GM12878 (cell line): ENCODE data around the gene TOR2A. TPM values are rescaled to one million over a fixed set of nuclear protein-coding genes. Genes with fewer than 3 reads are reported as not detected.

Experiments
- ATAC-seq: fragments of 200-7000 bp; cut with Tn5 transposase; 3 replicates; pipeline ENCODE4 v1.9.1; 2020; ENCODE audit warnings: mild to moderate bottlenecking, moderate library complexity
- BruUV-seq: library from RNA; stranded (reverse); fragments of 400-500 nt; replicated peaks from 2 replicates; lab custom pipeline; 2021; lab: Mats Ljungman, UMichigan
- CTCF ChIA-PET: fragments of 300-600 bp; sonication (Branson Sonifier 250); formaldehyde crosslinking; extraction: SDS; loops from one replicate; lab custom pipeline; 2021; ENCODE audit warnings: inconsistent platforms; lab: Yijun Ruan, JAX
- POLR2A ChIA-PET: fragments of 350-600 bp; formaldehyde crosslinking; extraction: SDS; loops from one replicate; lab custom pipeline; 2021; ENCODE audit warnings: inconsistent platforms; lab: Charles Lee
- RAD21 ChIA-PET: fragments of 300-600 bp; sonication (Branson Sonifier 250); formaldehyde crosslinking; loops from one replicate; lab custom pipeline; 2023; ENCODE audit warnings: antibody characterized with exemption; ENCODE audit not compliant: unreplicated experiment; lab: Charles Lee
- SMC1A ChIA-PET: fragments of 300-600 bp; sonication (Branson Sonifier 250); formaldehyde crosslinking; loops from one replicate; lab custom pipeline; 2023; ENCODE audit not compliant: unreplicated experiment, uncharacterized antibody; lab: Charles Lee
- DNase-seq: peaks from one replicate; pipeline ENCODE4 v3.0.0-alpha.2; 2011; ENCODE audit warnings: low read depth, low spot score
- FAIRE-seq: peaks from 3 replicates; lab custom pipeline; 2011; peaks lifted over from hg19 to GRCh38; lab: Jason Lieb, UNC
- H2AFZ ChIP-seq: 2 replicates; pipeline ENCODE4 v1.6.0; 2011; ENCODE audit warnings: low read depth, low read length, control low read depth; ENCODE audit not compliant: control insufficient read depth
- H3K27ac ChIP-seq: 2 replicates; pipeline ENCODE4 v1.5.1; 2011; ENCODE audit warnings: control low read depth; ENCODE audit not compliant: control insufficient read depth, insufficient read depth
- H3K27me3 ChIP-seq, 2 experiments: replicated peaks in 1 of 2; 2 replicates each; pipeline versions ENCODE4 v1.6.0 to v1.6.1; 2011; ENCODE audit warnings: low read length in 1 of 2; ENCODE audit not compliant: control insufficient read depth in 2 of 2, insufficient read depth in 2 of 2
- H3K36me3 ChIP-seq, 2 experiments: 2 replicates each; pipeline ENCODE4 v1.5.1; 2011; ENCODE audit warnings: low read length in 1 of 2; ENCODE audit not compliant: control insufficient read depth in 2 of 2, insufficient read depth in 2 of 2
- H3K4me1 ChIP-seq: 2 replicates; pipeline ENCODE4 v1.6.1; 2011; ENCODE audit warnings: mild to moderate bottlenecking, low read length, moderate library complexity, mixed read lengths; ENCODE audit not compliant: control insufficient read depth, insufficient read depth
- H3K4me2 ChIP-seq: 2 replicates; pipeline ENCODE4 v1.6.0; 2011; ENCODE audit warnings: control low read depth; ENCODE audit not compliant: control insufficient read depth, insufficient read depth
- H3K4me3 ChIP-seq: fragments of 200-600 bp; sonication (generic); 2 replicates; pipeline ENCODE4 v1.5.1; 2016
- H3K79me2 ChIP-seq: 2 replicates; pipeline ENCODE4 v1.6.0; 2011; ENCODE audit warnings: low read length; ENCODE audit not compliant: control insufficient read depth, insufficient read depth
- H3K9ac ChIP-seq: 2 replicates; pipeline ENCODE4 v1.8.0; 2011; ENCODE audit warnings: low read length, control low read depth, mixed read lengths; ENCODE audit not compliant: control insufficient read depth, insufficient read depth
- H3K9me3 ChIP-seq: replicated peaks from 3 replicates; pipeline ENCODE4 v1.5.1; 2011; ENCODE audit warnings: mild to moderate bottlenecking, low read length; ENCODE audit not compliant: control insufficient read depth, insufficient read depth
- H4K20me1 ChIP-seq: 2 replicates; pipeline ENCODE4 v1.6.0; 2011; ENCODE audit not compliant: control insufficient read depth, insufficient read depth
- BHLHE40 ChIP-seq, 2 experiments: fragments of 450-650 bp in 1 of 2; IDR thresholded peaks; 2 replicates each; pipeline ENCODE4 v1.6.1; 2011 to 2017; ENCODE audit warnings: low read depth in 2 of 2, borderline replicate concordance in 1 of 2, improper control_type of control experiment in 1 of 2, low read length in 1 of 2, mild to moderate bottlenecking in 1 of 2
- ELK1 ChIP-seq: IDR thresholded peaks from 2 replicates; pipeline ENCODE4 v1.6.1; 2012; ENCODE audit warnings: low read depth, low read length, improper control_type of control experiment
- GABPA ChIP-seq: IDR thresholded peaks from 2 replicates; pipeline ENCODE4 v1.6.1; 2014; ENCODE audit warnings: antibody characterized with exemption, low read depth, mild to moderate bottlenecking, inconsistent platforms
- GATAD2B ChIP-seq: fragments of 450-650 bp; conservative IDR thresholded peaks from 2 replicates; pipeline ENCODE4 v1.6.1; 2017; ENCODE audit warnings: low read depth, mild to moderate bottlenecking, moderate library complexity
- HDAC2 ChIP-seq: fragments of 200-600 bp; sonication (generic); IDR thresholded peaks from 2 replicates; pipeline ENCODE4 v1.6.1; 2017
- HSF1 ChIP-seq: fragments of 150-350 bp; IDR thresholded peaks from 2 replicates; pipeline ENCODE4 v1.6.1; 2014; ENCODE audit warnings: mild to moderate bottlenecking, low read depth, low read length
- NFXL1 ChIP-seq: fragments of 450-650 bp; IDR thresholded peaks from 2 replicates; pipeline ENCODE4 v1.6.1; 2017; ENCODE audit warnings: antibody characterized with exemption, mild to moderate bottlenecking, borderline replicate concordance
- SMAD1 ChIP-seq: fragments of 450-650 bp; IDR thresholded peaks from 2 replicates; pipeline ENCODE4 v1.6.1; 2018; ENCODE audit warnings: mild to moderate bottlenecking, low read depth; ENCODE audit not compliant: partially characterized antibody
- WGBS: methylation state at CpG from one replicate; pipeline ENCODE4 v1.1.6; 2016; ENCODE audit warnings: low lambda C conversion rate; ENCODE audit not compliant: insufficient replicate concordance, insufficient coverage; ENCODE audit errors: missing lambda C conversion rate; 5-methylcytosine and 5-hydroxymethylcytosine counted together
- in situ Hi-C: fragments of 300-500 bp; cut with MboI; formaldehyde crosslinking; loops from 9 replicates; pipeline ENCODE4 v1.14.3; 2018; ENCODE audit warnings: mixed read lengths
- intact Hi-C: fragments of 100-400 bp; cut with micrococcal nuclease; formaldehyde crosslinking; loops from one replicate; pipeline ENCODE4 v1.14.2; 2022; ENCODE audit not compliant: unreplicated experiment
- polyA plus RNA-seq, 11 experiments: library from polyadenylated mRNA; depleted of rRNA in 4 of 11; unstranded in 6 of 11; stranded (reverse) in 5 of 11; fragments of >200 nt; fragmentation: Nextera tagmentation in 4 of 11; fragmentation: Illumina TruSeq in 1 of 11; extraction: Ambion mirVana in 4 of 11; extraction: Trizol in 1 of 11; gene quantifications; 1 replicate in 1 of 11; 2 replicates in 10 of 11; pipeline versions ENCODE4 v1.2.1 to v1.2.3, GENCODE V29; 2011 to 2016; ENCODE audit warnings: inconsistent platforms in 2 of 11, missing spikeins in 2 of 11, low read depth in 1 of 11
- total RNA-seq, 4 experiments: library from RNA; depleted of rRNA in 3 of 4; stranded (reverse); fragments of >200 nt in 3 of 4; fragmentation: Illumina TruSeq in 1 of 4; extraction: Trizol in 1 of 4; gene quantifications; 2 replicates each; pipeline versions ENCODE4 v1.2.1 to v1.2.3, GENCODE V29; 2013 to 2021

The TOR2A gene
- total and polyA plus RNA-seq, 10 of the 15 experiments (the other 5 are each of a cell fraction or from before 2014, with no cell fraction given): 0.52 to 23.7 (median 8.5) TPM

DNA sequence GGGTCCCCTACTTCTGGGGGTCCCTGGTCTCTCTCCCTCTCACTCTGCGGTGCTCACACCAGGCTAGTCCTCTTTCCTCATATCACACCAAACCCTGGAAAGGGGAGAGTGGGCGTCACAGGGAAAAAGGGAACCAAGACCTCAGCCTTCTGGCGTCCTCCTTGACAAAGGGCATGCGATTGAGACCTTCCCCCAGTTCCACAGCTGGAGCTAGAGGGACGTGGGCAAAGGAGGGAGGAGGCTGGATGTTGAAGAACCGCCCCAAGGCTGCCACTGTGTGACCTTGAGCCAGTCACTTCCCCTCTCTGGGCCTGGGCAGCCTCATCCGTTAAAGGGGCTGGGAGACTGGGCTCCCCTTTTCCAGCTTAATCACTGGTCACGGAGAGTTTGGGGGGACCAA is 18.5 kb upstream of the TOR2A start (continued):
- TF ChIP-seq BHLHE40 (IDR thresholded peaks at IDR 0.05; ENCODE audit: borderline replicate concordance in 1 of 2, low read depth in 2 of 2, low read length in 1 of 2) (no peak), NFXL1 (no peak), SMAD1 (no peak), ELK1 (no peak)
- TF ChIP-seq, all 136 proteins: peak for 0

DNA sequence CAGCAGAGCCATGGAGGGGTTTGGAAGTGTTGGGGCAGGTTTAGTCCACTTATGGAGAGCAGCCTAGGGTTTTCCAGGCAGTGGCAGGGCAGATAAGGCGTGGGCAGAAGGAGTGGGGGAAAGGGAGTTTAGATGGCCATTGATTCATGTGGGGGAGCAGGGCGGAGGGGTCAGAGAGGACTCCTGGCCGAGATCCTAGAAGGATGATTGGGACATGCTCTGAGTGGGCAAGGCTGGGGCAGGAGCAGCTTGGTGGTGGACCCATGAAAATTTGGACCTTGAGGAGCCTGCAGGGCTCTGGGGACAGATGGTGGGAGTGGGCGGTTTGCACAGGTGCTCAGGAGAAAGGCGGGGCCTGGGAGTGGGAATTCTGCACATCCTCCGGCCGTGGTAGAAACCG is 18.1 kb upstream of the TOR2A start:
- Histone ChIP-seq H4K20me1 (no peaks in the 10 kb centered on the region), H3K9ac (no peak overlapping the region), H3K27me3 (no peaks in the 10 kb centered on the region), H3K4me2 (no peak overlapping the region), H2AFZ (no peak overlapping the region), H3K4me3 (no peak overlapping the region), H3K36me3 (peaks cover 12 to 16% of the 10 kb centered on the region in 2 experiments; a peak in 3 of 4 replicates), H3K4me1 (no peaks in the 10 kb centered on the region), H3K79me2 (no peaks in the 10 kb centered on the region), H3K9me3 (no peaks in the 10 kb centered on the region), H3K27ac (no peak overlapping the region)
- in situ Hi-C loops: no loop called here
- intact Hi-C loops: no loop called here
- ChIA-PET RAD21 (no interaction called here), SMC1A (no interaction called here), CTCF (no interaction called here), POLR2A (no interaction called here)
- 77% methylated on average over 8 of the region's 8 CpGs for WGBS
- FAIRE-seq (no peak), DNase-seq (no peak), ATAC-seq (no peak)
- TF ChIP-seq GATAD2B (no peak), GABPA (no peak), HDAC2 (no peak), HSF1 (no peak)
- BruUV-seq: no TSS peak
